GM12874 (cell line): ENCODE data around the gene DPF3.

ENCODE experiments used
- CTCF ChIP-seq: IDR thresholded peaks from 2 replicates; pipeline ENCODE4 v1.5.1; 2011; ENCODE audit warnings: low read depth, mild to moderate bottlenecking, control low read depth, low read length, moderate library complexity; ENCODE audit not compliant: insufficient read depth

Gene DPF3

GRCh38 chr14:72793156-72793939 lies 100.6 kb downstream of the DPF3 start:
- no peak for TF ChIP-seq CTCF

GRCh38 chr14:72792051-72792788 lies 101.7 kb downstream of the DPF3 start:
- no peak for TF ChIP-seq CTCF

- no peak for TF ChIP-seq CTCF
Measured at GRCh38 chr14:72790887-72791566, 102.9 kb downstream of the DPF3 start.

- TF ChIP-seq CTCF = no peak
Measured at GRCh38 chr14:72788972-72789728, 104.8 kb downstream of the DPF3 start.

- no peak for TF ChIP-seq CTCF
Measured at GRCh38 chr14:72788255-72788654, 105.6 kb downstream of the DPF3 start.

GRCh38 chr14:72787841-72788240 lies 106.1 kb downstream of the DPF3 start:
- TF ChIP-seq CTCF = no peak
